Osteoblast (primary cell): Measurements from ENCODE around the gene DNAJB2. TPM values are rescaled to one million over a fixed set of nuclear protein-coding genes. Genes with fewer than 3 reads are reported as not detected.

Source experiments
- DNase-seq: peaks from one replicate; pipeline ENCODE4 v3.0.0; 2011; ENCODE audit warnings: low spot score, mixed read lengths; ENCODE audit not compliant: insufficient read length; ENCODE audit errors: missing footprints
- H2AFZ ChIP-seq: 2 replicates; pipeline ENCODE4 v1.6.0; 2011; ENCODE audit warnings: mild to moderate bottlenecking, low read length
- H3K27ac ChIP-seq: 2 replicates; pipeline ENCODE4 v1.5.1; 2011; ENCODE audit warnings: mild to moderate bottlenecking, low read depth, low read length, moderate library complexity
- H3K27me3 ChIP-seq: 2 replicates; pipeline ENCODE4 v1.6.0; 2012; ENCODE audit warnings: mild to moderate bottlenecking, control low read depth, inconsistent platforms, low read length, moderate library complexity; ENCODE audit not compliant: insufficient read depth
- H3K36me3 ChIP-seq: 2 replicates; pipeline ENCODE4 v1.5.1; 2011; ENCODE audit warnings: mild to moderate bottlenecking, low read length, control low read depth, moderate library complexity; ENCODE audit not compliant: insufficient read depth
- H3K4me1 ChIP-seq: 2 replicates; pipeline ENCODE4 v1.5.1; 2011; ENCODE audit warnings: mild to moderate bottlenecking, low read length, control low read depth, moderate library complexity; ENCODE audit not compliant: insufficient read depth
- H3K4me2 ChIP-seq: 2 replicates; pipeline ENCODE4 v1.6.0; 2011; ENCODE audit warnings: mild to moderate bottlenecking, low read length; ENCODE audit not compliant: insufficient read depth
- H3K4me3 ChIP-seq: fragments of 200-600 bp; sonication (generic); 3 replicates; pipeline ENCODE4 v1.5.1; 2012; ENCODE audit warnings: mild to moderate bottlenecking, low read length, inconsistent platforms; ENCODE audit not compliant: insufficient read depth
- H3K79me2 ChIP-seq: 2 replicates; pipeline ENCODE4 v1.6.0; 2012; ENCODE audit warnings: mild to moderate bottlenecking, low read length, control low read depth, inconsistent platforms; ENCODE audit not compliant: insufficient read depth
- H3K9me3 ChIP-seq: 2 replicates; pipeline ENCODE4 v1.5.1; 2011; ENCODE audit warnings: low read depth, low read length, control low read depth
- H4K20me1 ChIP-seq: 2 replicates; pipeline ENCODE4 v1.6.0; 2012; ENCODE audit warnings: mild to moderate bottlenecking, low read length, control low read depth; ENCODE audit not compliant: insufficient read depth
- CTCF ChIP-seq: IDR thresholded peaks from 2 replicates; pipeline ENCODE4 v1.5.1; 2011; ENCODE audit warnings: mild to moderate bottlenecking, low read depth, low read length, moderate library complexity; ENCODE audit errors: extremely low read depth
- total RNA-seq: library from RNA; depleted of rRNA; stranded (reverse); fragments of >200 nt; gene quantifications from 2 replicates; pipeline ENCODE4 v1.2.3, GENCODE V29; 2012

The DNAJB2 gene
- total RNA-seq, 1 donor: 41.3 TPM

- DNase-seq: no peak
- peak overlapping the region; percentile 97 for H3K27ac ChIP-seq
- H3K27me3 ChIP-seq: no peaks in the 10 kb centered on the region
- peak overlapping the region; percentile 75 for H3K4me3 ChIP-seq
- no peak for TF ChIP-seq CTCF
- peaks cover 15% of the 10 kb centered on the region for H3K79me2 ChIP-seq
- peak overlapping the region; percentile 81 for H3K4me2 ChIP-seq
- H3K9me3 ChIP-seq: no peaks in the 10 kb centered on the region
- H4K20me1 ChIP-seq: peaks cover 2% of the 10 kb centered on the region
- H3K36me3 ChIP-seq: peaks cover 26% of the 10 kb centered on the region
- H3K4me1 ChIP-seq: peaks cover 37% of the 10 kb centered on the region
- H2AFZ ChIP-seq: peak overlapping the region; percentile 2
Measured at GRCh38 chr2:219278655-219279150, 463 bp upstream of the DNAJB2 start.

- no peak for DNase-seq
- Histone ChIP-seq H3K27me3 (no peaks in the 10 kb centered on the region), H3K4me1 (peaks cover 24% of the 10 kb centered on the region), H3K36me3 (peaks cover 34% of the 10 kb centered on the region), H3K79me2 (peaks cover 15% of the 10 kb centered on the region), H3K9me3 (no peaks in the 10 kb centered on the region), H3K27ac (peak overlapping the region; percentile 97), H3K4me2 (peak overlapping the region; percentile 91), H4K20me1 (peaks cover 7% of the 10 kb centered on the region), H3K4me3 (peak overlapping the region; percentile 75), H2AFZ (peak overlapping the region; percentile 40)
- TF ChIP-seq CTCF: peak; percentile 9
Measured at GRCh38 chr2:219279916-219280516, 850 bp downstream of the DNAJB2 start.

GRCh38 chr2:219280651-219281050, 1.5 kb downstream of the DNAJB2 start:
- Histone ChIP-seq H3K79me2 (peaks cover 15% of the 10 kb centered on the region), H4K20me1 (peaks cover 7% of the 10 kb centered on the region), H3K9me3 (no peaks in the 10 kb centered on the region), H2AFZ (no peak overlapping the region), H3K27ac (peak overlapping the region; percentile 97), H3K4me3 (no peak overlapping the region), H3K27me3 (no peaks in the 10 kb centered on the region), H3K36me3 (peaks cover 38% of the 10 kb centered on the region), H3K4me2 (peak overlapping the region; percentile 91), H3K4me1 (peaks cover 23% of the 10 kb centered on the region)
- no peak for DNase-seq
- TF ChIP-seq CTCF: no peak

- Histone ChIP-seq H3K9me3 (no peaks in the 10 kb centered on the region), H4K20me1 (peaks cover 7% of the 10 kb centered on the region), H3K4me2 (no peak overlapping the region), H3K4me1 (peaks cover 28% of the 10 kb centered on the region), H2AFZ (no peak overlapping the region), H3K36me3 (peaks cover 38% of the 10 kb centered on the region), H3K4me3 (no peak overlapping the region), H3K27ac (peak overlapping the region; percentile 7), H3K27me3 (no peaks in the 10 kb centered on the region), H3K79me2 (peaks cover 15% of the 10 kb centered on the region)
- DNase-seq: peak; percentile 65
- no peak for TF ChIP-seq CTCF
Measured at GRCh38 chr2:219281588-219281987, 2.4 kb downstream of the DNAJB2 start.
